GM12873 (cell line): ENCODE data around the gene ACAT2.

ENCODE experiments used
- CTCF ChIP-seq: IDR thresholded peaks from 2 replicates; pipeline ENCODE4 v1.5.1; 2012; ENCODE audit warnings: low read depth, mild to moderate bottlenecking, moderate library complexity, low read length, control low read depth; ENCODE audit not compliant: insufficient read depth; ENCODE audit errors: missing control alignments

Gene ACAT2

GRCh38 chr6:159806021-159806458 is 44.2 kb downstream of the ACAT2 start:
- no peak for TF ChIP-seq CTCF

- TF ChIP-seq CTCF, result no peak
Measured at GRCh38 chr6:159807150-159807858, 45.5 kb downstream of the ACAT2 start.

- no peak for TF ChIP-seq CTCF
Measured at GRCh38 chr6:159808647-159809046, 46.8 kb downstream of the ACAT2 start.

- no peak for TF ChIP-seq CTCF
Measured at GRCh38 chr6:159809149-159809548, 47.3 kb downstream of the ACAT2 start.

- no peak for TF ChIP-seq CTCF
Measured at GRCh38 chr6:159813781-159814180, 51.9 kb downstream of the ACAT2 start.

GRCh38 chr6:159815410-159815809 is 53.6 kb downstream of the ACAT2 start:
- TF ChIP-seq CTCF, result no peak

GRCh38 chr6:159817951-159818739 is 56.3 kb downstream of the ACAT2 start:
- TF ChIP-seq CTCF, result no peak
